Stimulated activated CD8-positive, alpha-beta memory T cell treated with anti-CD3 and anti-CD28 coated beads, Interleukin-7, amount 100 ng/mL, for 1 hour (primary cell): ENCODE data around the gene ZNF275.
"Not testable (repeated sequence)": the region's sequence is repeated elsewhere in the genome, so short reads cannot be mapped to it uniquely, and the experiment has no call there.

ENCODE experiments used
- DNase-seq, 2 donors: peaks; one replicate each; pipeline ENCODE4 v3.0.0-alpha.2; 2020; ENCODE audit warnings: low read depth in 2 of 2

Gene ZNF275

DNA sequence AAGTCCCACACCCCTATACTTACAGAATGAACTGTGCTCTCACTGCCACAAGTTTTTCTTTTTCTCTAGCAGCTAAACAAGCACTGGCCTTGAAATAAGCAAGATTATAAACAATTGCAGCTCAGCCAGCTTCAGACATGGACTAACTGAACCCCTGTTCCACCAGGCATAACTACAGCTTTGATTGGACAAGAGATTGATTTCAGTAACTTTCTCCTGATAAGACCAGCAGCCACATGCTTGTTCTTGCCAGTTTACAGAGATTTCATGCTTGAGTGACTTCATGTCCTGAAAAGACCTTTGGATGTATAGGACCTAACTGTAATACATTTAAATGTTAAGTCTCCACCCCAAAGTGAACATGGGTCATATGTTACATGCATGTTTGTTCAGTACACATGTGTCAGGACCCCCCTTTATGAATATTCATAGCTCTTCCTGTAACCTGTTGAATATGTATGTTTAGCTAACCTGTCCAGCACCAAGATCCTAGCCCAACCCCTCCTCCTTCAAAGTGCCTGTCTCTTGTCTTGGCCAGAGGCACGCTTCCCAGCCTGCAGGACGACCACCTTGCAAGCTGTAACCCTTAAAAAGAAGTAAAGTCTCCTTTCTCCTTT lies 27.9 kb downstream of the ZNF275 start:
- no peak for DNase-seq

DNA sequence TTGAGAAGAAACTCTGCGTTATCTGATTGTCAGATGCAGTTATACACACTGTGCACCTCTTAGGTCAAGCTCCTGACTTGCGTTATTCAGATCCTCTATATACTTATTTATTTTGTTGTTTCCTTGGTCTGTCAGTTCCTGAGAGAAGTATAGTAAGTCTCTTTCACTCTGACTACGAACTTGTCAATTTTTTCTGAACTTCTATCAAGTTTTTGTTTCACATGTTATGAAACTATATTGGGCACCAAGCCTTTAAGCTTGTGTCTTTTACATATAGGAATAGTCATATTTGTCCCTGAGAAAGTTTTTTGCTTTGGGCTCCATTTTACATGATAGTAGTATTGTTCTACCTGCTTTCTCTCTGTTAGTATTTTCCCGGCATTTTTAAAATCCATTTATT lies 31.7 kb downstream of the ZNF275 start:
- no peak for DNase-seq

DNA sequence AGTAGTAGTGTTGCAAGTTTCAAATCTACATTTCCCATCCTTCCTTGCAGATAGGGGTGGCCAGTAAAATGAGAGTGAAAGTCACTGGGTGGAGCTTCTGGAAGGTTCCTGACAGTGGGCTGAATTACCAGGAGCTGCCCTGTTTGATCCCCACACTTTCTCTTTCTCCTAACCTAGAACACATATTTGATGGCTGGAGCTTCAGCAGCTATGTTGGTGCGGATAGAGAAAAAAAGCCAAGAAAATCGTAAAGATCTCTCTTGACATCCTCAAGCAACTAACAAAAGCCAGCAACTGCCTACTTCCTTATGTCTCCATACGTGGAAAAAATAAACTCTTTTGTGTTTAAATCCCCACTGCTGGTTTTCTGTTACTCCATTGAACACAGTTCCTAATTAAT lies 32.2 kb downstream of the ZNF275 start:
- DNase-seq, result no peak

DNA sequence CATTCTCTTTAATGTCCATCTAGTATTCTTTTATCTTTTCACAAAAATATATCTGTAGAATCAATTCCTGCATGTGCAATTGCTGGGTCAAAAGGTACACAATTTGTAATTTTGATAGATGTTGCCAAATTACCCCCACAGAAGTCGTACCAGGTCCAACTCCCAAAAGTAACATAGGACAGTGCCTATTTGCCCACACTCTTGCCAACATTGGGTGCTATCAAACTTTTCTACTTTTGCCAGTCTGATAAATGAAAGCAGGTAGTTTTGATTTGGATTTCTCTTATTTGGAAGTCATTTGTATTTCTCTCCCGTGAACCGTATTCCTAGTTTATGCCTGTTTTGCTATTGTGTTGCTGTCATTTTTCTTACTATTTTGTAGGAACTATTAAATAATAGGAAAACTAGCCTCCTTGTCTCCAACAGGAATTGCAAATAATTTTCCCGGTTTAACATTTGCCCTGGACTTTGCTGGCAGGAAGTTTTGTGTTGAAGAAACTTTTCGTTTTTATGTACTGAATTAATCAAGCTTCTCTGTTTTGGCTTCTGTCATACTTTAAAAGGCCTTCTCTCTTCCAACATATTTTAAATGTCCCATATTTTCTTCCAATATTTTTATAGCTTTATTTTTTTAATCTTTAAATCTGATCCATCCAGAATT lies 33.1 kb downstream of the ZNF275 start:
- no peak for DNase-seq

DNA sequence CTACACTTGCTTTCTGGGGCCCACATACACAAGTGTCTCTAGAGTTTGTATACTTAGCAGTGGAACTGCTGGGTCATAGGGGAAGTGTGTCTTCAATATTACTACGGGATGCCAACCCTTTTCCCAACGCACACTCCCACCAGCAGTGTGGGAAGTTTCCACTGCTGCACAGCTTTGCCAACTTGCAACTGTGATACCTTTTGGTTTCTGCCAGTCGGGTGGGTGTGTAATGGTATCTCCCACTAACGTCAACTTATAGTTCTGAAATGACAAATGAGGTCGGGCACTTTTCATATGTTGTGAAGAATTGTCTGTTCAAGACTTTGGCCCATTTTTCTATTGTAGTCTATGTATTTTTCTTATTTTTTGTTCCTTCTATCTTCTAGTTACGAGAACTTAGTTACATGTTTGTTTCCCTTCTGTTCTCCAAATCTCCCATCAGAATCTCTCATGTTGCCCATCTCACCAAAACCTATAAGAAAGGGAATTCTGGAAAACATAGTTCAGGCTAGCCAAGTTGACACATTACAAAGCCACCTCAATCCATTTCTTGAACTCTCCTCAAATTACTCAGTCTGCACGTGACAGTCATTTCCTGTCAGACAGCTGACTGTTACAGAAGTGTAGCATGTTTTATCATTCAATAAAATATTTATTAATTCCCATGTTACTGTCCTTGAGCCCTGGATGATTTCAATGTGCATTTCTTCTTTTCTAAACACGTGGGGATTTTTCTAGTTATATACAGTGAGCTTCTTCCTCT lies 36.5 kb downstream of the ZNF275 start:
- no peak for DNase-seq

DNA sequence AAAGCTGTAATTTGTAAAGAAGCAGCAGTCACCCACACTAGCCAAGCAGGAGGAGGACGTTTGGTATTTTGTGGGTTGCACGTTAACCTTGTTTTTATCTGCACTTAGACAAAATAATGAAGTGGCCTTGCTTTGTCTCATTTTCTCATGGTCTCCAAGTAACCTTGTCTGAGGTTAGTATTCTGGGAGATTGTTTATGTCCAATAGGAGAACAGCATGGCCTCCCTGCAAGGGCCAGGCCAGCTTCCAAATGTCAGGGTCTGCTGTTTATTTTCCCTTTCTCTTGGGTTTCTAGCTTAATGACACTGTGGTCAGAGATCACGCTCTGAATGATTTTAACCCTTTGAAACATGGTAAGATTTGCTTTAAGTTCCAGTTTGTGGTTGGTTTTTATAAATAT lies 37.3 kb downstream of the ZNF275 start:
- DNase-seq, result no peak

DNA sequence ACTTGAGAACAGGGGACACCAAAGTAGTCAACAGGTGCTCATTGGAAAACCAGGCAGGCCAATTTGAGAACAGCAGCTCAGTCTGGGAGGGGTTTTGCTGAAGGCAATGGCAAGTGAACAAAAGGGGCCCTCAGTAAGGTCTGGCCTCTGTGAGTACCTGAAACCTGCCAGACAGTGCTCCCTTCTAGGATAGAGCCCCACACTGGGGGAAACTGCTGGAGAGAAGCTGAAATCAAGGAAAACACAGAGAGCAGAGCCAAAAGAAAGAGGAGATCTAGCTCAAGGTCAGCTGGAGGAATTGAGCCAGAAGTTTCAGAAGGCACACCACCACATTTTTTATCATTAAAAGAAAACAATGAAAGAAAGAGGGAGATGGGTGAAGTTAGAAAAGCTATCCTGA lies 39.0 kb downstream of the ZNF275 start:
- no peak for DNase-seq

DNA sequence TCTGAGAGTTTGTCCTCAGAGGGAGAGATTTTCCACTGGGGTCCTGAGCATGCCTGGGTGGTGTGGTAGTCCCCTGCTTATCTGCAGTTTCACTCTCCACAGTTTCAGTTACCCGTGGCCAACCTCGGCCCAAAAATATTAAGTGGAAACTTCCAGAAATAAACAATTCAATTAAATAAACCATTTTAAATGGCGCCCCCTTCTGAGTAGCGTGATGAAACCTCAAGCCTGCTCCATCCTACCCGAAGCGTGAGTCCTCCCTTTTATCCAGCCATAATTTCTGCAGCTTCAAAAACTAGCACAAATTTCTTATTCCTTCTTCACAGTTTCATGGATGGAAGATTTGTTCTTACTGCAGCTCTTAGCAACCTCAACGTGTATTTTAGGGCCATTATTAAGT lies 40.5 kb downstream of the ZNF275 start:
- no peak for DNase-seq

DNA sequence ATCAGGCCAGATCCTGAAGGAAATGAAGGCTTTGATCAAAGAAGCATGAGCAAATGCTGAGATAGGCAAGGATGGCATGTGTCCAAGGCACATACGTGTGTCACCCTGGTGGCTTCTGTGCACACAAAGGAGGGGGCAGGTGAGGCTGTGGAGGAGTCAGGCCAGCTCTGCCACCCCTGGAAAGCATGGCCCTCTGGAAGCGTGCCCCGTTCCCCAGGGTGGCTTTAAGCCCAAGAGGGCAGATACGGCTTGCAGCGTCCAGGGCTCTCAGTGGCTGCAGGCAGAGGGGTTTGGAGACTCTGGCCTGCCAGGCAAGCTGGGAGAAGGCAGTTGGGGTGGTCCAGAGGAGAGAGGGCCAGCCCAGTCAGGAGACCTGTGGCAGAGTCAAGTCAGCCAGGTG lies 41.6 kb downstream of the ZNF275 start:
- no peak for DNase-seq

DNA sequence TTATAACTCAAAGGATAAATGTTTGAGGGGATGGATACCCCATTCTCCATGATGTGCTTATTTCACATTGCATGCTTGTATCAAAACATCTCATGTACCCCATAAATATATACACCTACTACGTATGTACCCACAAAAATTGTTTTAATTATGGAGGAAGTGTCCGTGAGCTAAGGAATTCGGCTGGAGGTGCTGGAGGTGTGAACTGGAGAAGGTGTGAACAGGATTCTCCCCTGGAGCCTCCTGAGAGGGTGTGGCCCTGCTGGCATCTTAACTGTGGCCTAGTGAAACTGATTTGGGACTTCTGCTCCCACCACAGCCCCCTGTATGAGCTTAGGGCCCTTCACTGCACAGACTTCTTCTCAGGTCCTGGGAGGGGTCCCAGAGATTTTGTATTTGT lies 43.8 kb downstream of the ZNF275 start:
- no peak for DNase-seq

DNA sequence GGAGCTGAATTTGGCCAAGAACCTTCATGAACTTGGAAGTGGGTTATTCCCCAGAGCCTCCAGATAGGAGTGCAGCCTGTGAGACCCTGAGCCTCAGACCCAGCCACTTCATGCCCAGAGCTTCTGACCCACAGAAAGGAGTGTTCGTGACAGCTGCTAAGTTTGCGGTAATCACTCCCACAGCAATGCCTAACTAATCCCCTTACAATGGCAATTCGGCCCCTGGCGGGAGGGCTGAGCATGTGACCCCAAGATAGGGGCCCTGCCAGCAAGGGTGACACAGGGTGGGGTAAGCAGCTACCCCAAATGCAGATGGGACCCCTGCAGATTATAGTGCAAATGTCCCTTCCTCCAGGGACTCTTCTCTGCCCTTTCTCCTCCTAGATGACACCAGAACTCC lies 44.7 kb downstream of the ZNF275 start:
- no peak for DNase-seq

DNA sequence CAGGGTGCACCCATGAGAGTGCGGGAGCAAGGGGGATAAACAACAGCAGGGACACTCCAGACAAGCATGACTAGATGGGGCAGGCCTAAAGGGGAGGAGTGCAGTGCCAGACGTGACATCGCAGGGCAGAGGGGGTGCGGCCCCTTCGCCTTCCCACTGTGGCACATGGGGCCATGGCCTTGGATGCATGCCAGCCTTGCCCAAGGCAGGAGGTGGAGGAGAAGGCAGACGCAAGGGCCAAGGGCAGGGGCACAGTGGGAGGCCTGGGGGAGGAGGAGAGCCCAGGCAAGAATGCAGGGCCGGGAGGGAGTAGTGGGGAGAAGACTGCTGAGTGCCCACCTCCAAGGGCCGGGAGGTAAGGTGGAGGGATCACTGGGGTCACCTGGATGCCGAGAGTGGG lies 45.6 kb downstream of the ZNF275 start:
- no peak for DNase-seq

DNA sequence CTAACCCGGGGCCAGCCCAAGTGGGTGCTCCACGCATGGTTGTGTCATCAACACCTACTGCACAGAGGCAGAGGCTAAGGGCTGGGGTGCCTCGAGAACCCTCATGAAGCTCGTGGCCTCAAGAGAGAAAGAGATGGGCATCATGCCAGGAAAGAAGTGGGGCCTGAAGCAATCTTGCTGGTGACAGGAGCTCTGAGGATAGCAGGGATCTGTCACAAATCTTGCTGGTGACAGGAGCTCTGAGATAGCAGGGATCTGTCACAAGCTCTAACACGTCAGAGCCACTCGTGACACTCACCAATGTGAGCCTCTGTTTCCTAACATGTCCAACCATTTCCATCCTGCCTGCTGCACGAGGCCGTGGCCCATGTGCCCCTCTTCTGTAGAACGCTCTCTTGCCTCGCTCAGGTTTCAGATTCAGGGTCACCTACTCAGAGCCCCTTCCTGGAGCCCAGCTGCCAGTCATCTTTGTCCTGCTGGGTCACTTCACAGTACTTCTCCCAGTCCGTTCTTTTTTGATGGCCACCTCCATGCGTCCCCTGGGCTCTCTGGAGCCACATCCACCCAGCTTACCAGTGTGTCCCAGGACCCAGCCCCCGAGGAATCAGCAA lies 46.1 kb downstream of the ZNF275 start:
- no peak for DNase-seq

DNA sequence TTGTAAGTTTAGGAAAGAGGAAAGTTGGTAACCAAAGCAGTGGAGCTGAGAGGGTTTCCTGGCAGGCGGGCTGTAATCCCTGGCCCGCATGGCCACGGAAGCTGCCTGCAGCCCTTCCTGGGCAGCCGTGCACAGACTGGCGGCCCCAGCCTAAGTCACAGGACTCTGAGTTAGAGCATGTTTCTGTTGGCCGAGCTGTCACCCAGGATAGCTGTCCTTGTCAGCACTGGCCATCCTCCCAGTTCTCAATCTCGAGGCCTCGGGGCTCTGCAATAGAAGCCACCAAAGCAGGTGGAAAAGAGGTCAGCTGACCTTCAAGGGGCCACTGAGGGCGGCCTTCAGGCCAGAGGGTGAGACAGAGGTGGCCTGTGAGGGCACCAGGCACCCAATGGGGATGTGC lies 46.7 kb downstream of the ZNF275 start:
- DNase-seq, result no peak

DNA sequence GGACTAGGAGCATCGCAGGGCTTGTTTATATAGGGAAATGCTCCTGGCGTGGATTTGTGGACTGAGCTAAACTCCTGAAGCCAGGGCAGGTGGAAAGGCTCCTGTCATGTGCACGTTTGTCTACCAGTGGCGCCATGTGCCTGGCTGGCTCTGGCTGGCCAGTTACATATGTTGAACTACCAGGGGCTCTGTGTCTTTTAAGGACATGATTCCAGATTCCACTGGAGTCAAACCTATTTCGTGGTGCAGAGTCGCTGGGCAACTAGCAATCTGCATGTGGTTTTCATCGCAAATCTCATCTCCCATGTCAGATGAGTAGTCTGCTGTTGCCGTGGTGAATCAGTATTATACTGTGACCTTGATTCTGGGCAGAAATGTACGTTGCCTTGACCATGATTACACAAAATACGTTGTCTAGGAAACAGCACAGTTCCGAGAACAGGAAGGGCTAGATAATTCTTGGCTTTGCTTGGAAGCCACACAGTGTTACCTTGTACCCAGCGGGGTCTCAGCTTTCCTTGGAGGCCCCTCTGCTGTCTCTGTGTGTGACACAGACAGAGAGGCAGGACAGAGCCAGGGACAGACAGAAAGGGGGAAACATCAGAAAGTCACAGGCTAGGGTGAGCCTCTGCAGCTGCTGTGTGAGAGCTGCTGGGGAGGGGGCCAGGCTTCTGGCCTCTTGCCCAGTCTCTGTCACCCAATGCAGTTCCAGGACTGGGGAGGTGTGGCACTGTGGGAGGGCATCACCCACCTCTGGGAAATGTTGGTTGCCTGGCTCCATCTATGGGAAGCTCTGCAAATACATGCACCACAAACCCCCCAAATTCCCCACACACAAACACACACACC lies 48.0 kb downstream of the ZNF275 start:
- DNase-seq, result no peak

DNA sequence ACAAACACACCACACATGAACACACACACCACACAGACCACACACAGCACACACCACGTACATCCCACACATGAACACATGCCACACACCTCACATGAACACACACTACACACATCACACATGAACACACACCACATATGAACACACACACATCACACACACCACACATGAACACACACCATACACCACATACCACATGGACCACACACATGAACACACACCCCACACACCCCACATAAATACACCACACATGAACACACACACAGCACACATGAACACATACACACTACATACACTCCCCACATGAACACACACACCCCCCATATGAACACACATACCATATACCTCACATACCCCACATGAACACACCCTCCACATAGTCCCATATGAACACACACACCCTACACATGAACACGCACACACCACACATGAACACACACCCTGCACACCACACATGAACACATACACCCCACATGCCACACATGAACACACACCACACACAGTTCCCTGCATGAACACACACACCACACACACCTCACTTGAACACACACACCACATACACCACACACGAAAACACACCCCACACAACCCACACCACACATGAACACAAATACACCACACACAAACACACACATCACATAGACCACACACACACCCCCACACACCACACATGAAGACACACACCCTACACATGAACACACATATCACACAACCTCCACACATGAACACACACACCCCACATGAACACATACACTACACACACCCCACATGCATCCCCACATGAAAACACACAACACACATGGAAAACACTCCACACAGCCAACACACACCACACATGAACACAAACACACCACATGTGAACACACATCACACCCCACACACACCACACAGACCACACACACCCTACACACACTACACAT lies 48.9 kb downstream of the ZNF275 start:
- no peak for DNase-seq

DNA sequence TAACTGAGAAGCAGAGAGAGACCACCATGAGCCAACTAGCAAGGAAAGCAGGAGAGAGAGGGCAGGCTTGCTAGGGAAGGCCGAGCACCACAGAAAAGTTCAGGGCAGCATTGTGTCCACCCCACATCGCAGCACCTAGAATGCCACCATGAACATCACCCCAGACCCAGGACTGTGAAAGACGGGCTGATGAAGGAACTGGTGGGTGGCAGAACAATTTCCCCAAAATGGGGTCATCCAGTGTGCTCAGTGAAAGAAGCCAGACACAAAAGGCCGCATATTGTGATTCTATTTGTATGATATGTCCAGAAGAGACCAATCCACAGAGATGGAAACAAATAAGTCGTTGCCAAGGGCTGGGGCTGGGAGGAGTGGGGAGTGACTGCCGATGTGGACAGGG lies 50.4 kb downstream of the ZNF275 start:
- DNase-seq, result no peak

DNA sequence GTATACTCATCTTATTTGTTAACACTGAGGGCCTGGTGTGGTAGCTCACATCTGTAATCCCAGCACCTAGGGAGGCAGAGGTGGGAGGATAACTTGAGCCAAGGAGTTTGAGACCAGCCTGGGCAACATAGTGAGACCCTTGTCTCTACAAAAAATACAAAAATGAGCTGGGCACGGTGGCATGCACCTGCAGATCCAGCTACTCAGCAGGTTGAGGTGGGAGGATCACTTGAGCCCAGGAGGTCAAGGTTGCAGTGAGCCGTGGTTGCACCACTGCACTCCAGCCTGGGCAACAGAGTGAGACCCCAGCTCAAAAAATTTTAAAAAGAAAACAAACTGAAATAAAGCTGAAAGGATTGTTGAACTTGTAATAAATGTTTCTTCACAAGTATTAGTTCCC lies 51.0 kb downstream of the ZNF275 start:
- not testable (repeated sequence) for DNase-seq

DNA sequence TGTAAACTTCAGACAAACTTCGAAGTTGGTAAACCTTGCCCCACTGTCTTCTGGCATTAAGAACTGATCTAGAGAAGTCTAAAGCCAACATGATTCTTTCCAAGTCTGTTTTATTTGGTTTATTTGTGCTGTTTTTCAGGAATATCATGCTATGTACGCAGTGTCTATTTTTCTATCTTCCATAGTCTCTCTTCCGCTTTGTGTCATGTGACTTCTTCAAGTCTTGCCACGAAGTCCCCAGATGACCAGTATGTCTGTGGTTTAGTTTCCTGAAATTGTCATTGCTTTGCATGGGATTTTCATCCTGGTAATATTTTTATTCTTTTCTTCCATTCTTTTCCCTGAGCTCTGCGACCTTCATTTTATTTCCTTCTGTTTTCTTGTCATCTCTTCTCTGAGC lies 52.1 kb downstream of the ZNF275 start:
- no peak for DNase-seq

DNA sequence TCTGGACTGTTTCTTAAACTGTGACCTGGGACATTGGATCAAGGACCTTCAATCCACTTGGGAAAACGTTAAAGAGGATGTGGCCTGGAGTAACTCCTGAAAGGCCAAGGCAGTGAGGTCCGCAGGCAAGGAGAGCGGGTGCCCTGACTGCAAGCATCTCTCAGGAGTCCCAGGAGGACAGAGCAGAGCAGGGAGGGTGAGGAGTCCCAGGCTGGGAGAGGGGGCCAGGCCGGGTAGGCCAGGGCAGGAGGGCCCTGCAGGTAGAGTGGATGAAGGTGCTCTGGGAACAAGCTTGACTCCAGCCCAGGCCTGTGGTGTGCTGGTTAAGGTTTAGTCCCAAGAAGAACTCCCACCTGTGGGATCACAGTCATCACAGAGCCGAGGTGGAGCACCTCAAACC lies 53.4 kb downstream of the ZNF275 start:
- no peak for DNase-seq
